ENCODE data around the gene LCT.
A peak's percentile ranks its signal among the peaks of the same experiment; 100 is the strongest.
"Not testable (repeated sequence)": the region's sequence is repeated elsewhere in the genome, so short reads cannot be mapped to it uniquely, and the experiment has no call there.

The LCT gene

GRCh38 chr2:135836596-135837270 lies at the start of gene LCT:
TSS of gene LCT (minus strand) at chr2:135837184. CDS start at chr2:135837169, 15 bp downstream.
- DNase-seq, result no peak

DNA sequence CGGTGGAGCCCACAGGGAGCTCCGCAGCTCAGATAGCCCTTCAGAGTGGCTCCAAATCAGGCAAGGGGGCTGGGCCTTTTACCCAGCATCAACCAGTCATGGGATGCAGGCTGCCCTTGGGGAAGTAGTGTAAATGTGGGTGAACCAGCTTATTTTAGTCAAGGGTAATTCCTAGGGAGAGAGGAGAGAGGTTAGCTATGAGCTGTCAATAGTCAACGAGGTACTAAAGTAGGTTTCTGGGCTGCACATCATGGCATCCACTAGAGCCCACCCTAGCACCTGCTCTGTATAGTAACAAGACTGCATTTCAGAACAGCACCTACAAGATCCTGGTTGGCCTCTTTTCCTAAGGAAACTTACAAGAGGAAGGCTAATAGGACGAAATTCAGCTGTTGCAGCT lies 48.7 kb upstream of the LCT start:
- DNase-seq, result no peak

DNA sequence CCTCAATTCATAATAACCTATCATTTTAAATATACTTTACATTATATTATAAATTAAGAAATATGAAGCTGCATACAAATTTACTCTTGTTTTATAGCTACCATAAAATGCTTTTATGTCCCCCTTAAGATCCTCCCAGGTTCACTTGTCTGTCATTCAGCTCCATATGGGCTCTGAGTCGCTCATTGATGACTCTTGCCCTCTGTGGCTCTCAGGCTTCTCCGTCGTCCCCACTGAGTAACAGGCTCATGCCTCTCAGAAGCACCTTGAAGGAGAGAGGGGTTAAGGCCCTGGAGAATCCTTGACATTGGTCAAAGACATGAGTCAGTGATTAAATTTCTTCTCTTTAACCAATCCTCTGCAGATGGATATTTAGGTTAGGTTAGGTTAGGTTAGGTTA lies 45.4 kb upstream of the LCT start:
- no peak for DNase-seq

DNA sequence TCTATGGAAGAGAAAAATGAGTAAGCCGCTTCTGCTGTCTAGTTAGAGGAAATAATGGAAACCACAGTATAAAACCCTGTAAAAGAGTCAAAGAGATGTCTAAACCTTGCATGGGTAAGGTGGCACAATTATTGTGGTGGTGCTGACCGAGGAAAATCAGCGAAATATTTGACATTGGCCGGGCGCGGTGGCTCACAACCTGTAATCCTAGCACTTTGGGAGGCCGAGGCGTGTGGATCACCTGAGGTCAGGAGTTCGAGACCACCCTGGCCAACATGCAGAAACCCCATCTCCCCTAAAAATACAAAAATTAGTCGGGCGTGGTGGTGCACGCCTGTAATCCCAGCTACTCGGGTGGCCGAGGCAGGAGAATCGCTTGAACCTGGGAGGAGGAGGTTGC lies 39.8 kb upstream of the LCT start:
- not testable (repeated sequence) for DNase-seq

- DNase-seq, result peak; percentile 99
These were observed 39.2 kb upstream of the LCT start, which contains the start of gene MCM6 for GRCh38 chr2:135876066-135876711. TSS of gene MCM6 (minus strand) at chr2:135876443. CDS start at chr2:135876365, 78 bp downstream.

- DNase-seq, result peak; percentile 76 to 82
These were observed 38.6 kb upstream of the LCT start for GRCh38 chr2:135875491-135876065.

GRCh38 chr2:135874777-135875365 lies 37.9 kb upstream of the LCT start:
- DNase-seq, result peak in 1 of 2 donors; percentile 7

- no peak for DNase-seq
These were observed 33.6 kb upstream of the LCT start for GRCh38 chr2:135870571-135870970.

- no peak for DNase-seq
These were observed 26.2 kb upstream of the LCT start for GRCh38 chr2:135863233-135863632.

DNA sequence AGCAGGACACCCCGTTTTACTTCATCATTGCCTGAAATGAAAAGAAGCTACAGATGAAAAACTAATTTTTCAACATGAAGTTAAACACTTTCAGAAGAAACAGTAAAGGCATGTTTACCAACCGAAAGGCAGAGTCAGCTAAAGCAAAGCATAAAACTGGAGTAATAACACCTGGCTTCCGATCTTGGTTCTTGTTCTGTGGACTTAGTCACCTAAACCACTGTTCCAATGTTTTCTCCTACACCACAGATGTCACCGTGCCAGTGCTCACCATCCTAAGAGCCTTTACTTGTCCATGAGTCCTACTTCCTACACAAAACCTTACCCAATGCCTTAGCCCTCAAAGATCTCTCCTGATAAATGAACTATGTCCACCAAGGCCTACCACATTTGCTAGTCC lies 25.7 kb upstream of the LCT start:
- no peak for DNase-seq

DNA sequence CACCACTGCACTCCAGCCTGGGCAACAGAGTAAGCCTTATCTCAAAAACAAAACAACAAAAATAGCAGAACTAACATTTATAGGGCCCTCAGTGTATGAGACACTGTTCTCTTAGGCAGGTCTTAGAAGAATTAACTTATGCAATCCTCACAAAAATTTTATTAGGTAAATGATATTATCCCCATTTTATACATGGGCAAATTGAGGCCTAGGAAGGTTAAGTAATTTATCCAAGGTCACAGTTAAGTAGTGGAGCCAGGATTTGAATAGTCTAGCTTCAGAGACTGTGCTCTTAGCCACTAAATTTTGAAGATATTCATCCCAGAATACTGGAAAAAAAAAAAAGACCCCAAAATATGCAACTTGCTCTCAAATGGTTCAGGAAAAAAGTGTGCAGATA lies 16.4 kb upstream of the LCT start:
- no peak for DNase-seq

DNA sequence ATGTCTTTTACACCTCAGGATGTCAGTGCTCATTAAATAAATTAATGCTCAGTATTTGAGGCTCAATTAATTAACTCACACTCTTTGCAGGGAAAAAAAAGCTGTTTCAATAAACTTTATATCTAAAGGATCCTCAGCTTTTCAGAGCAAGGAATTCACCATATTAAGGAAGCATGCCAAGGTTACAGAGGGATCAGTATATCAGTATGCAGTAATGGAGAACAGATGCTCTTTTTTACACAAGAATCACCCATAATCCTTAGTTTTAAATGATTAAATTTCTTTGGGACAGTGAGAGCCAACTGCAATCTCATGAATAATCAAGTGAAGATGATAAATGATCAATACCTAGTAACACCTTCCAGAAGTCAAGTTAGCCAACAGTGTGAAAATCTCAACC lies 14.9 kb upstream of the LCT start:
- no peak for DNase-seq

- no peak for DNase-seq
These were observed 14.1 kb upstream of the LCT start for GRCh38 chr2:135850892-135851668.

- no peak for DNase-seq
These were observed 12.1 kb upstream of the LCT start for GRCh38 chr2:135849087-135849486.

- DNase-seq, result no peak
These were observed 9.0 kb upstream of the LCT start for GRCh38 chr2:135845997-135846396.

GRCh38 chr2:135845257-135845656 lies 8.3 kb upstream of the LCT start:
- DNase-seq, result no peak

DNA sequence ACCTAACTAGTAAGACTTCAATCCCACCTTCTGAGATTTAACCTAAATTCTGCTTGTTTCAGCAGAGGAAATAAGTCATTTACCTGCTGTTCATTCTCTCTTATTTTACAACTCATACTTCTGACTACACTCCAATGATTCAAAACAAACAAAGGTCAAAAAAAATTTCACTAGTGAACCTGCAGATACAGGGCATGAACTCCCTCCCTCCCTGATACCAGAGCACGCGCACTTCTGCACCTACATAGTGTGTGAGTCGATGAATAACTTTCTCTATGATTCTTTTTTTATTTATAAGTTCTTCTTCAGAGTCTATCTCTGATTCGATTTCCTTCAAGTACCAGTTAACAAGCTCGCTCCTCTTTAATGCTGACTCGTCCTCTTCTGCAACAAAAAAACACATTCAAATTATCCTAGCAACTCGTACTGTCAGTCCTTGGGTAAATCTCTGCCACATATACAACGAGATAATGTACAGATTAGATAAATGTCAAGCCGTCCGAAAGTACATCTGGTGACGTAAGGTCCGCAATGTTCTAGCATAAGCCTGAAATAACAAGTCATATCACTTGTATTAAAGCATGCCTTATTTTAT lies 7.4 kb upstream of the LCT start:
- no peak for DNase-seq

- DNase-seq, result no peak
These were observed 6.7 kb upstream of the LCT start for GRCh38 chr2:135843671-135844070.

- DNase-seq, result no peak
These were observed 3.6 kb upstream of the LCT start for GRCh38 chr2:135840601-135841000.

- no peak for DNase-seq
These were observed 2.7 kb upstream of the LCT start for GRCh38 chr2:135839713-135840112.

DNA sequence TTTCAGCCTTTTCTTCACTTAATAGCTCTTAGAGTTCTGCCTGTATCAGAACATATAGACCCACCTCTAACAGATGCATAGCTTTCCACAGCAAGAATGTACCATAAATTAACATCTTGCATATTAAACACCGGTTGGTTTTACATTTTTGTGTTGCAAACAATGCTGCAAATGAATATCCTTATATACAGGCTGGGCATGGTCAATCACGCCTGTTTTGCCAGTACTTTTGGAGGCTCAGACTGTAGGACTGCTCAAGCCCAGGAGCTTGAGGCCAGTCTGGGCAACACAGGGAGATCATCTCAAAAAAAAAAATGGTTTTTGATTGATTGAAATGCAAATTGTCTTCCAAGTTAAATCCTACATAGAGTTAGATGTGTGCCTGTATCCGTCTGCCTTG lies 1.5 kb upstream of the LCT start:
- DNase-seq, result no peak

DNA sequence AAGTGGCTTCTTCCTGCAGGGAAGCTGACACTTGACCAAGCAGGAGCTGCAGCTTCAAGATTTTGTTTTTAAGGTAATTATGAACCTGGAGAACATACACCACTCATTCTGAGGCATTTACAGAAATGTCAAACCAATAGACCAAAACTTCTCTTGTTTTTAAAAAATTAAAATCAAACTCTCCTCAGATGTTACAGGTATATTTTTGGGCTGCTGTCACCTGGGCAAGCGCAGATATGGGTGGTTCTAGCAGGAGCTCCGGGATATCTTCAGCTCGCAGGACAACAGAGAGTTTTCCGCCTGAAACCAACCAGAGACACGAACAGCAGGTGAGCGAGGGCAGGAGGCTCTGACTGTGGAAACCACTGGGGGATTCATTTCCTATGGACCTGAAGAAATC lies 4.1 kb downstream of the LCT start:
- DNase-seq, result no peak

Data from stimulated activated CD4-positive, alpha-beta T cell treated with anti-CD3 and anti-CD28 coated beads, Interleukin-2, amount 100 ng/mL, for 24 hours (primary cell).